ENCODE measurements around the gene SNX4. TPM values are rescaled to one million over a fixed set of nuclear protein-coding genes. Genes with fewer than 3 reads are reported as not detected.
A peak's percentile ranks its signal among the peaks of the same experiment; 100 is the strongest.

The SNX4 gene
- total and polyA plus RNA-seq, 2 donors (not counting 1 experiment from before 2014, with no cell fraction given), result 4.4 to 26.1 TPM

GRCh38 chr3:125511420-125512118 is 8.4 kb downstream of the SNX4 start:
- peaks cover 9% of the 10 kb centered on the region for H4K20me1 ChIP-seq (ENCODE audit: control insufficient read depth, insufficient read depth, low read length, poor library complexity, severe bottlenecking)
- no peak for DNase-seq
- H2AFZ ChIP-seq (ENCODE audit: insufficient read depth, low read depth, low read length, poor library complexity, severe bottlenecking), result no peak overlapping the region
- peak overlapping the region in 1 of 2 donors; percentile 65 for H3K27ac ChIP-seq (ENCODE audit: low read length in 2 of 2)
- peaks cover 2% of the 10 kb centered on the region for H3K9me3 Mint-ChIP-seq (ENCODE audit: insufficient read depth)
- intact Hi-C loops (cut with micrococcal nuclease), result no loop called here
- peaks cover 70% of the 10 kb centered on the region for H3K79me2 ChIP-seq (ENCODE audit: control insufficient read depth, insufficient read depth, low read length)
- POLR2A ChIA-PET, result no interaction called here
- H3K27ac Mint-ChIP-seq, result peak overlapping the region; percentile 34
- peaks cover 23% of the 10 kb centered on the region for H3K4me1 Mint-ChIP-seq
- peaks cover 3 to 29% (median 13%) of the 10 kb centered on the region in 3 donors for H3K9me3 ChIP-seq (ENCODE audit: control extremely low read depth in 1 of 3, control insufficient read depth in 2 of 3, insufficient read depth in 1 of 3, low read length in 2 of 3)
- ATAC-seq (ENCODE audit: low read depth), result no peak
- H3K4me1 ChIP-seq (ENCODE audit: control insufficient read depth in 2 of 2, insufficient read depth in 2 of 2, low read length in 2 of 2), result peaks cover 2 to 4% of the 10 kb centered on the region in 2 donors
- no peak overlapping the region for H3K9ac ChIP-seq (ENCODE audit: low read length)
- no peak overlapping the region for H3K4me3 Mint-ChIP-seq
- WGBS (ENCODE audit: insufficient coverage), result no CpG with 5 or more reads among the region's 1 CpG
- CTCF ChIA-PET, result interaction anchor here (1.0 kb wide), 1 partner anchor 69 kb away, joined by 3 read pairs; no protein-coding TSS in a partner anchor
- H3K4me2 ChIP-seq (replicated peaks; ENCODE audit: low read depth, low read length, poor library complexity, severe bottlenecking), result no peak overlapping the region
- no peaks in the 10 kb centered on the region for H3K27me3 ChIP-seq (replicated peaks in 1 of 4; ENCODE audit: control extremely low read depth in 1 of 4, control insufficient read depth in 3 of 4, insufficient read depth in 4 of 4, low read length in 3 of 4)
- TF ChIP-seq CTCF (IDR thresholded peaks at IDR 0.05) (no peak), EZH2 (IDR thresholded peaks at IDR 0.05; ENCODE audit: borderline replicate concordance, insufficient read depth, low read depth, low read length, poor library complexity, severe bottlenecking) (no peak)
- H3K36me3 ChIP-seq (replicated peaks in 1 of 2; ENCODE audit: control extremely low read depth in 1 of 2, control insufficient read depth in 1 of 2, extremely low read depth in 1 of 2, insufficient read depth in 2 of 2, low read length in 1 of 2), result peaks cover 5 to 20% of the 10 kb centered on the region in 2 experiments
- no peaks in the 10 kb centered on the region for H3K27me3 Mint-ChIP-seq
- no peak overlapping the region for H3K4me3 ChIP-seq (ENCODE audit: control extremely low read depth in 1 of 5, extremely low read depth in 1 of 5, insufficient read depth in 1 of 5, low read depth in 2 of 5, low read length in 4 of 5)

- Histone ChIP-seq H3K27ac (ENCODE audit: low read length in 2 of 2) (no peak overlapping the region), H3K4me2 (replicated peaks; ENCODE audit: low read depth, low read length, poor library complexity, severe bottlenecking) (no peak overlapping the region), H3K27me3 (replicated peaks in 1 of 4; ENCODE audit: control extremely low read depth in 1 of 4, control insufficient read depth in 3 of 4, insufficient read depth in 4 of 4, low read length in 3 of 4) (no peaks in the 10 kb centered on the region), H2AFZ (ENCODE audit: insufficient read depth, low read depth, low read length, poor library complexity, severe bottlenecking) (no peak overlapping the region), H3K36me3 (replicated peaks in 1 of 2; ENCODE audit: control extremely low read depth in 1 of 2, control insufficient read depth in 1 of 2, extremely low read depth in 1 of 2, insufficient read depth in 2 of 2, low read length in 1 of 2) (peaks cover 2 to 33% of the 10 kb centered on the region in 2 experiments), H3K4me1 (ENCODE audit: control insufficient read depth in 2 of 2, insufficient read depth in 2 of 2, low read length in 2 of 2) (peaks cover 0 to 4% of the 10 kb centered on the region in 2 donors), H3K79me2 (ENCODE audit: control insufficient read depth, insufficient read depth, low read length) (peaks cover 58% of the 10 kb centered on the region), H3K9me3 (ENCODE audit: control extremely low read depth in 1 of 3, control insufficient read depth in 2 of 3, insufficient read depth in 1 of 3, low read length in 2 of 3) (peaks cover 3 to 29% (median 13%) of the 10 kb centered on the region in 3 donors), H3K9ac (ENCODE audit: low read length) (no peak overlapping the region), H3K4me3 (ENCODE audit: control extremely low read depth in 1 of 5, extremely low read depth in 1 of 5, insufficient read depth in 1 of 5, low read depth in 2 of 5, low read length in 4 of 5) (no peak overlapping the region), H4K20me1 (ENCODE audit: control insufficient read depth, insufficient read depth, low read length, poor library complexity, severe bottlenecking) (peaks cover 16% of the 10 kb centered on the region)
- Mint-ChIP-seq H3K27ac (no peak overlapping the region), H3K4me3 (no peak overlapping the region), H3K9me3 (ENCODE audit: insufficient read depth) (peaks cover 2% of the 10 kb centered on the region), H3K27me3 (no peaks in the 10 kb centered on the region), H3K4me1 (peaks cover 7% of the 10 kb centered on the region)
- intact Hi-C loops (cut with micrococcal nuclease), result no loop called here
- TF ChIP-seq EZH2 (IDR thresholded peaks at IDR 0.05; ENCODE audit: borderline replicate concordance, insufficient read depth, low read depth, low read length, poor library complexity, severe bottlenecking) (no peak), CTCF (IDR thresholded peaks at IDR 0.05) (no peak)
- ChIA-PET POLR2A (no interaction called here), CTCF (interaction anchor here (1.2 to 1.5 kb wide), 2 partner anchors 78 to 79 kb away, joined by 3 to 4 read pairs; no protein-coding TSS in a partner anchor)
- DNase-seq, result no peak
- ATAC-seq (ENCODE audit: low read depth), result no peak
- 100% methylated on average over 1 of the region's 3 CpGs for WGBS (ENCODE audit: insufficient coverage)
Measured at GRCh38 chr3:125507128-125507527, 12.9 kb downstream of the SNX4 start.
